ENCODE data around the gene ARHGAP31.

The ARHGAP31 gene

GRCh38 chr3:119289404-119289770, 4.8 kb upstream of the ARHGAP31 start:
- TF ChIP-seq GATA1 (IDR thresholded peaks at IDR 0.05; ENCODE audit: low read depth, low read length) (no peak), POLR2A (IDR thresholded peaks at IDR 0.05; ENCODE audit: low read length) (no peak)
- no peak for DNase-seq

GRCh38 chr3:119290613-119291012, 3.6 kb upstream of the ARHGAP31 start:
- TF ChIP-seq POLR2A (IDR thresholded peaks at IDR 0.05; ENCODE audit: low read length) (no peak), GATA1 (IDR thresholded peaks at IDR 0.05; ENCODE audit: low read depth, low read length) (no peak)
- no peak for DNase-seq

- DNase-seq = no peak
- TF ChIP-seq POLR2A (IDR thresholded peaks at IDR 0.05; ENCODE audit: low read length) (no peak), GATA1 (IDR thresholded peaks at IDR 0.05; ENCODE audit: low read depth, low read length) (no peak)
Measured at GRCh38 chr3:119291062-119291700, 3.0 kb upstream of the ARHGAP31 start.

GRCh38 chr3:119292666-119293065, 1.5 kb upstream of the ARHGAP31 start:
- no peak for TF ChIP-seq GATA1 (IDR thresholded peaks at IDR 0.05; ENCODE audit: low read depth, low read length)
- no peak for TF ChIP-seq POLR2A (IDR thresholded peaks at IDR 0.05; ENCODE audit: low read length)
- no peak for DNase-seq

GRCh38 chr3:119293105-119293870, 895 bp upstream of the ARHGAP31 start:
- DNase-seq = no peak
- TF ChIP-seq GATA1 (IDR thresholded peaks at IDR 0.05; ENCODE audit: low read depth, low read length) (no peak), POLR2A (IDR thresholded peaks at IDR 0.05; ENCODE audit: low read length) (no peak)

GRCh38 chr3:119294696-119295671, 801 bp downstream of the ARHGAP31 start:
- no peak for TF ChIP-seq GATA1 (IDR thresholded peaks at IDR 0.05; ENCODE audit: low read depth, low read length)
- DNase-seq = peak; percentile 37 to 49

- TF ChIP-seq POLR2A (IDR thresholded peaks at IDR 0.05; ENCODE audit: low read length) = no peak
- TF ChIP-seq GATA1 (IDR thresholded peaks at IDR 0.05; ENCODE audit: low read depth, low read length) = no peak
Measured at GRCh38 chr3:119295816-119296726, 1.9 kb downstream of the ARHGAP31 start.

GRCh38 chr3:119296727-119297122, 2.5 kb downstream of the ARHGAP31 start:
- DNase-seq = no peak
- TF ChIP-seq POLR2A (IDR thresholded peaks at IDR 0.05; ENCODE audit: low read length) (no peak), GATA1 (IDR thresholded peaks at IDR 0.05; ENCODE audit: low read depth, low read length) (no peak)

More at GRCh38 chr3:119295816-119296726, 1.9 kb downstream of the ARHGAP31 start:
- no peak for DNase-seq

- no peak for DNase-seq
Measured at GRCh38 chr3:119297169-119297568, 3.0 kb downstream of the ARHGAP31 start.

GRCh38 chr3:119298565-119298941, 4.4 kb downstream of the ARHGAP31 start:
- DNase-seq = no peak
- no peak for TF ChIP-seq GATA1 (IDR thresholded peaks at IDR 0.05; ENCODE audit: low read depth, low read length)
- no peak for TF ChIP-seq POLR2A (IDR thresholded peaks at IDR 0.05; ENCODE audit: low read length)

More at GRCh38 chr3:119297169-119297568, 3.0 kb downstream of the ARHGAP31 start:
- TF ChIP-seq GATA1 (IDR thresholded peaks at IDR 0.05; ENCODE audit: low read depth, low read length) = no peak
- TF ChIP-seq POLR2A (IDR thresholded peaks at IDR 0.05; ENCODE audit: low read length) = no peak

GRCh38 chr3:119300991-119301391, 6.8 kb downstream of the ARHGAP31 start:
- no peak for TF ChIP-seq GATA1 (IDR thresholded peaks at IDR 0.05; ENCODE audit: low read depth, low read length)
- no peak for TF ChIP-seq POLR2A (IDR thresholded peaks at IDR 0.05; ENCODE audit: low read length)
- DNase-seq = no peak

- no peak for DNase-seq
- TF ChIP-seq GATA1 (IDR thresholded peaks at IDR 0.05; ENCODE audit: low read depth, low read length) (no peak), POLR2A (IDR thresholded peaks at IDR 0.05; ENCODE audit: low read length) (no peak)
Measured at GRCh38 chr3:119301662-119302061, 7.5 kb downstream of the ARHGAP31 start.
